Caco-2 (cell line): ENCODE data around the gene TM4SF20. TPM values are rescaled to one million over a fixed set of nuclear protein-coding genes. Genes with fewer than 3 reads are reported as not detected.

Experiments used
- BruUV-seq: library from RNA; stranded (reverse); fragments of 400-500 nt; replicated peaks from 2 replicates; lab custom pipeline; 2021; lab: Mats Ljungman, UMichigan
- CTCF ChIA-PET: fragments of 300-600 bp; sonication (Branson Sonifier 250); formaldehyde crosslinking; loops from one replicate; lab custom pipeline; 2022; ENCODE audit warnings: antibody characterized with exemption; lab: Charles Lee
- POLR2A ChIA-PET: fragments of 300-600 bp; sonication (Branson Sonifier 250); formaldehyde crosslinking; loops from one replicate; lab custom pipeline; 2022; ENCODE audit warnings: antibody characterized with exemption; lab: Charles Lee
- DNase-seq, 2 experiments: peaks; one replicate each; pipeline versions ENCODE4 v3.0.0 to v3.0.0-alpha.2; 2020 to 2022
- H3K27me3 ChIP-seq: replicated peaks from 2 replicates; pipeline ENCODE4 v1.6.0; 2011; ENCODE audit warnings: low read length; ENCODE audit not compliant: control insufficient read depth, insufficient read depth
- H3K36me3 ChIP-seq: 2 replicates; pipeline ENCODE4 v1.5.1; 2011; ENCODE audit warnings: low read length; ENCODE audit not compliant: control insufficient read depth, insufficient read depth
- H3K4me1 ChIP-seq: fragments of 250-450 bp; sonication (Bioruptor Pico); 2 replicates; pipeline ENCODE4 v1.5.1; 2020; ENCODE audit warnings: mild to moderate bottlenecking
- H3K4me3 ChIP-seq: 2 replicates; pipeline ENCODE4 v1.5.1; 2011; ENCODE audit warnings: low read depth, mild to moderate bottlenecking, control low read depth, low read length
- H3K9me3 ChIP-seq: fragments of 250-450 bp; sonication (Bioruptor Pico); 2 replicates; pipeline ENCODE4 v1.5.1; 2020; ENCODE audit warnings: mild to moderate bottlenecking, moderate library complexity
- H3K27ac Mint-ChIP-seq: one replicate; pipeline ENCODE4 v1.8.0; 2022; ENCODE audit warnings: mixed read lengths; ENCODE audit not compliant: unreplicated experiment
- H3K27me3 Mint-ChIP-seq: one replicate; pipeline ENCODE4 v1.8.0; 2022; ENCODE audit warnings: mixed read lengths; ENCODE audit not compliant: insufficient read depth, unreplicated experiment
- H3K36me3 Mint-ChIP-seq: one replicate; pipeline ENCODE4 v1.8.0; 2022; ENCODE audit warnings: mild to moderate bottlenecking, mixed read lengths; ENCODE audit not compliant: insufficient read depth, unreplicated experiment
- H3K4me1 Mint-ChIP-seq: one replicate; pipeline ENCODE4 v1.8.0; 2022; ENCODE audit warnings: low read depth, mixed read lengths; ENCODE audit not compliant: unreplicated experiment
- H3K4me3 Mint-ChIP-seq: one replicate; pipeline ENCODE4 v1.8.0; 2022; ENCODE audit warnings: mild to moderate bottlenecking, moderate library complexity, mixed read lengths; ENCODE audit not compliant: unreplicated experiment
- H3K9me3 Mint-ChIP-seq: one replicate; pipeline ENCODE4 v1.8.0; 2022; ENCODE audit warnings: mixed read lengths; ENCODE audit not compliant: unreplicated experiment
- CTCF ChIP-seq, 2 experiments: fragments of 200-600 bp in 1 of 2; IDR thresholded peaks; 1 replicate in 1 of 2; 2 replicates in 1 of 2; pipeline versions ENCODE4 v1.5.1 to v1.8.0; 2011 to 2022; ENCODE audit warnings: antibody characterized with exemption in 1 of 2, control low read depth in 1 of 2, inconsistent platforms in 1 of 2, low read depth in 1 of 2, low read length in 1 of 2, mild to moderate bottlenecking in 1 of 2, moderate library complexity in 1 of 2; ENCODE audit not compliant: insufficient read depth in 1 of 2, severe bottlenecking in 1 of 2, unreplicated experiment in 1 of 2
- intact Hi-C: fragments of 100-400 bp; cut with micrococcal nuclease; formaldehyde crosslinking; loops from one replicate; pipeline ENCODE4 v1.10.0; 2022; ENCODE audit not compliant: unreplicated experiment
- total RNA-seq: library from RNA; stranded (reverse); gene quantifications from 2 replicates; pipeline ENCODE4 v1.2.3, GENCODE V29; 2022

Gene TM4SF20
- total RNA-seq, 1 experiment from 2014 or later, result 0.20 TPM

- Histone ChIP-seq H3K4me3 (no peak overlapping the region), H3K27me3 (no peaks in the 10 kb centered on the region), H3K36me3 (no peaks in the 10 kb centered on the region), H3K9me3 (no peaks in the 10 kb centered on the region), H3K4me1 (peaks cover 8% of the 10 kb centered on the region)
- peaks cover 5% of the 10 kb centered on the region for H3K36me3 Mint-ChIP-seq
- H3K4me3 Mint-ChIP-seq, result no peak overlapping the region
- no peaks in the 10 kb centered on the region for H3K27me3 Mint-ChIP-seq
- no peak for TF ChIP-seq CTCF (IDR thresholded peaks at IDR 0.05; ENCODE audit: insufficient read depth in 1 of 2, low read depth in 1 of 2, low read length in 1 of 2, severe bottlenecking in 1 of 2, unreplicated experiment in 1 of 2)
- H3K4me1 Mint-ChIP-seq, result peaks cover 17% of the 10 kb centered on the region
- intact Hi-C loops, result no loop called here
- ChIA-PET CTCF (interaction anchor here (0.7 kb wide), 1 partner anchor 70 kb away, joined by 3 read pairs; no protein-coding TSS in a partner anchor), POLR2A (no interaction called here)
- H3K27ac Mint-ChIP-seq, result no peak overlapping the region
- H3K9me3 Mint-ChIP-seq, result no peaks in the 10 kb centered on the region
- DNase-seq, result no peak
- BruUV-seq, result no TSS peak
Observed at GRCh38 chr2:227410191-227410590, 31.1 kb upstream of the TM4SF20 start.

GRCh38 chr2:227407591-227408151 is 28.6 kb upstream of the TM4SF20 start:
- intact Hi-C loops, result loop anchor here (2.0 to 5.0 kb wide), 4 partner anchors 45 to 277 kb away; no protein-coding TSS in a partner anchor
- Mint-ChIP-seq H3K4me1 (peaks cover 17% of the 10 kb centered on the region), H3K27me3 (no peaks in the 10 kb centered on the region), H3K9me3 (no peaks in the 10 kb centered on the region), H3K36me3 (peaks cover 6% of the 10 kb centered on the region), H3K27ac (no peak overlapping the region), H3K4me3 (no peak overlapping the region)
- Histone ChIP-seq H3K9me3 (no peaks in the 10 kb centered on the region), H3K4me1 (peaks cover 8% of the 10 kb centered on the region), H3K36me3 (no peaks in the 10 kb centered on the region), H3K27me3 (no peaks in the 10 kb centered on the region), H3K4me3 (no peak overlapping the region)
- CTCF ChIA-PET, result no interaction called here
- no TSS peak for BruUV-seq
- no peak for TF ChIP-seq CTCF (IDR thresholded peaks at IDR 0.05; ENCODE audit: insufficient read depth in 1 of 2, low read depth in 1 of 2, low read length in 1 of 2, severe bottlenecking in 1 of 2, unreplicated experiment in 1 of 2)
- no peak for DNase-seq
- POLR2A ChIA-PET, result no interaction called here

GRCh38 chr2:227406177-227407031 is 27.3 kb upstream of the TM4SF20 start:
- intact Hi-C loops, result loop anchor here (1.0 to 5.0 kb wide), 7 partner anchors 46 to 360 kb away; partner anchors contain the start of gene AGFG1
- CTCF ChIA-PET, result interaction anchor here (0.5 to 1.1 kb wide), 6 partner anchors 14 to 479 kb away, joined by 3 to 5 read pairs (median 4); no protein-coding TSS in a partner anchor
- no peak overlapping the region for H3K4me3 Mint-ChIP-seq
- no peaks in the 10 kb centered on the region for H3K9me3 ChIP-seq
- H3K36me3 ChIP-seq, result no peaks in the 10 kb centered on the region
- peaks cover 6% of the 10 kb centered on the region for H3K36me3 Mint-ChIP-seq
- H3K9me3 Mint-ChIP-seq, result no peaks in the 10 kb centered on the region
- H3K4me1 Mint-ChIP-seq, result peaks cover 22% of the 10 kb centered on the region
- POLR2A ChIA-PET, result no interaction called here
- H3K27ac Mint-ChIP-seq, result peak overlapping the region; percentile 86
- no peaks in the 10 kb centered on the region for H3K27me3 ChIP-seq
- DNase-seq, result peak; percentile 67
- BruUV-seq, result TSS peak; percentile 98
- peaks cover 8% of the 10 kb centered on the region for H3K4me1 ChIP-seq
- TF ChIP-seq CTCF (IDR thresholded peaks at IDR 0.05; ENCODE audit: insufficient read depth in 1 of 2, low read depth in 1 of 2, low read length in 1 of 2, severe bottlenecking in 1 of 2, unreplicated experiment in 1 of 2), result peak; percentile 58 to 60
- H3K4me3 ChIP-seq, result no peak overlapping the region
- H3K27me3 Mint-ChIP-seq, result no peaks in the 10 kb centered on the region
